Measurements from ENCODE around the gene VEGFC. TPM values are rescaled to one million over a fixed set of nuclear protein-coding genes. Genes with fewer than 3 reads are reported as not detected.

Gene VEGFC
- total RNA-seq, 1 donor from 2014 or later = 7.5 TPM

DNA sequence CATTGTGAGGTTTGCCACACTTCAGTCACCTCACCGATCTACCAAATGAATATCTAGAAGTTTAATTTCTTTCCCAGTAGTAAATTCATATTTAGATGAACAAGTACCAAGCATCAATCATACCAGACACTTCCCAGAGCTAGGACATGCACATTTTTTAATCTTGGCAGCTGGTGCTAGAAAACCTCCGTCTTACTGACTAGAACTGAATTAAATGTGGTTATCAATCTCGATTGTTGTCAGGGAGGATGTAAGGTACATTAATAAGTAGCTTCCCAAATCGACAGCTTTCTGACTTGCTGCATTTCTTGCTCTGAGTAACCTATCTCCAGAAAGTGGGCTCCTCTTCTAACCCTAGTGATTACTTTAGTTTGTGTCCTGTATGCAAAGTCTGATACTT, 34.4 kb downstream of the VEGFC start:
- TF ChIP-seq, protein P1, sequence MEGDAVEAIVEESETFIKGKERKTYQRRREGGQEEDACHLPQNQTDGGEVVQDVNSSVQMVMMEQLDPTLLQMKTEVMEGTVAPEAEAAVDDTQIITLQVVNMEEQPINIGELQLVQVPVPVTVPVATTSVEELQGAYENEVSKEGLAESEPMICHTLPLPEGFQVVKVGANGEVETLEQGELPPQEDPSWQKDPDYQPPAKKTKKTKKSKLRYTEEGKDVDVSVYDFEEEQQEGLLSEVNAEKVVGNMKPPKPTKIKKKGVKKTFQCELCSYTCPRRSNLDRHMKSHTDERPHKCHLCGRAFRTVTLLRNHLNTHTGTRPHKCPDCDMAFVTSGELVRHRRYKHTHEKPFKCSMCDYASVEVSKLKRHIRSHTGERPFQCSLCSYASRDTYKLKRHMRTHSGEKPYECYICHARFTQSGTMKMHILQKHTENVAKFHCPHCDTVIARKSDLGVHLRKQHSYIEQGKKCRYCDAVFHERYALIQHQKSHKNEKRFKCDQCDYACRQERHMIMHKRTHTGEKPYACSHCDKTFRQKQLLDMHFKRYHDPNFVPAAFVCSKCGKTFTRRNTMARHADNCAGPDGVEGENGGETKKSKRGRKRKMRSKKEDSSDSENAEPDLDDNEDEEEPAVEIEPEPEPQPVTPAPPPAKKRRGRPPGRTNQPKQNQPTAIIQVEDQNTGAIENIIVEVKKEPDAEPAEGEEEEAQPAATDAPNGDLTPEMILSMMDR (IDR thresholded peaks at IDR 0.05; ENCODE audit: borderline replicate concordance) = no peak
- intact Hi-C loops (cut with micrococcal nuclease) = no loop called here
- no peak overlapping the region for H3K4me3 ChIP-seq
- no peaks in the 10 kb centered on the region for H3K4me1 ChIP-seq
- no peak overlapping the region for H3K27ac ChIP-seq (replicated peaks)
- H3K9me3 ChIP-seq (replicated peaks) = no peaks in the 10 kb centered on the region
- no peak for DNase-seq
- H3K27me3 ChIP-seq (ENCODE audit: low read depth) = no peaks in the 10 kb centered on the region
- no peaks in the 10 kb centered on the region for H3K36me3 ChIP-seq

DNA sequence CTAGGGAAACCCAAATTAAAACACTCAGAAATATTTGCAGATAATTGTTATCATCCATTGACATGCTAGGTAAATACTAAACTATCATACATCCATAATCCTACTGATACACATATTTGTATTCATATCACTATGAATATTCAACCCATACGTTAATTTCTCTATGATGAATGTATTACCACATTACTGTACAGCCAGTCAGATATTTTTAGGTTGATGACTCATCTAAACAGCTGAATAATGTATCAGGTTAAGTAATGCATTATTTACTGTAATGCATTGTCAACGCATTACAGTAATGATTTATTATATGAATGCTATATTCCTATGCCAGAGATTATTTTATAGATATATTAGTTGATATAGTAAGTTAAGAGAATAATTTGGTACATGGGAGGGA, 37.1 kb downstream of the VEGFC start:
- intact Hi-C loops (cut with micrococcal nuclease) = no loop called here
- no peak overlapping the region for H3K4me3 ChIP-seq
- no peaks in the 10 kb centered on the region for H3K36me3 ChIP-seq
- H3K9me3 ChIP-seq (replicated peaks) = no peaks in the 10 kb centered on the region
- no peak for DNase-seq
- H3K27ac ChIP-seq (replicated peaks) = no peak overlapping the region
- TF ChIP-seq, protein P1 (IDR thresholded peaks at IDR 0.05; ENCODE audit: borderline replicate concordance) = no peak
- no peaks in the 10 kb centered on the region for H3K27me3 ChIP-seq (ENCODE audit: low read depth)
- H3K4me1 ChIP-seq = no peaks in the 10 kb centered on the region

GRCh38 chr4:176755001-176755400, 37.7 kb downstream of the VEGFC start:
- DNase-seq = no peak
- Histone ChIP-seq H3K27ac (replicated peaks) (no peak overlapping the region), H3K36me3 (no peaks in the 10 kb centered on the region), H3K4me3 (no peak overlapping the region), H3K27me3 (ENCODE audit: low read depth) (no peaks in the 10 kb centered on the region), H3K4me1 (no peaks in the 10 kb centered on the region), H3K9me3 (replicated peaks) (no peaks in the 10 kb centered on the region)
- intact Hi-C loops (cut with micrococcal nuclease) = no loop called here
- TF ChIP-seq, protein P1 (IDR thresholded peaks at IDR 0.05; ENCODE audit: borderline replicate concordance) = no peak

GRCh38 chr4:176753049-176753448, 39.7 kb downstream of the VEGFC start:
- intact Hi-C loops (cut with micrococcal nuclease) = no loop called here
- Histone ChIP-seq H3K4me1 (no peaks in the 10 kb centered on the region), H3K27me3 (ENCODE audit: low read depth) (no peaks in the 10 kb centered on the region), H3K36me3 (no peaks in the 10 kb centered on the region), H3K27ac (replicated peaks) (no peak overlapping the region), H3K9me3 (replicated peaks) (no peaks in the 10 kb centered on the region), H3K4me3 (no peak overlapping the region)
- no peak for DNase-seq
- TF ChIP-seq, protein P1 (IDR thresholded peaks at IDR 0.05; ENCODE audit: borderline replicate concordance) = no peak

- Histone ChIP-seq H3K36me3 (no peaks in the 10 kb centered on the region), H3K27ac (replicated peaks) (no peak overlapping the region), H3K4me1 (no peaks in the 10 kb centered on the region), H3K4me3 (no peak overlapping the region), H3K9me3 (replicated peaks) (no peaks in the 10 kb centered on the region), H3K27me3 (ENCODE audit: low read depth) (no peaks in the 10 kb centered on the region)
- TF ChIP-seq, protein P1 (IDR thresholded peaks at IDR 0.05; ENCODE audit: borderline replicate concordance) = no peak
- DNase-seq = no peak
- intact Hi-C loops (cut with micrococcal nuclease) = no loop called here
These were observed 40.5 kb downstream of the VEGFC start for GRCh38 chr4:176752191-176752749.

All from left ventricle myocardium inferior (tissue), 1 donor.